HepG2 (cell line): ENCODE data around the gene DIPK1B. TPM values are rescaled to one million over a fixed set of nuclear protein-coding genes. Genes with fewer than 3 reads are reported as not detected.

Experiments used
- ATAC-seq: fragments of 200-7000 bp; cut with Tn5 transposase; 3 replicates; pipeline ENCODE4 v1.9.1; 2020; ENCODE audit warnings: mild to moderate bottlenecking, moderate library complexity
- BruUV-seq: library from RNA; stranded (reverse); fragments of 400-500 nt; replicated peaks from 2 replicates; lab custom pipeline; 2021; lab: Mats Ljungman, UMichigan
- CTCF ChIA-PET: fragments of 300-600 bp; formaldehyde crosslinking; extraction: SDS; loops from one replicate; lab custom pipeline; 2021; ENCODE audit warnings: low total read pairs, inconsistent platforms, low intra/inter-chr PET ratio; lab: Yijun Ruan, JAX
- POLR2A ChIA-PET: fragments of 350-600 bp; sonication (Branson Sonifier 250); formaldehyde crosslinking; loops from one replicate; lab custom pipeline; 2020; ENCODE audit warnings: antibody characterized with exemption, inconsistent platforms; lab: Yijun Ruan, JAX
- DNase-seq: peaks from one replicate; pipeline ENCODE4 v3.0.0-alpha.2; 2015; ENCODE audit warnings: low spot score
- FAIRE-seq: peaks from 3 replicates; lab custom pipeline; 2011; peaks lifted over from hg19 to GRCh38; lab: Jason Lieb, UNC
- H2AFZ ChIP-seq: one replicate; pipeline ENCODE4 v1.6.1; 2011; ENCODE audit warnings: low read length, inconsistent platforms
- H3K27ac ChIP-seq: fragments of 300-600 bp; 3 replicates; pipeline ENCODE4 v1.8.0; 2011; ENCODE audit warnings: mixed run types, mild to moderate bottlenecking, mixed read lengths, low read length, inconsistent platforms; ENCODE audit not compliant: insufficient read depth; ENCODE audit errors: extremely low read length
- H3K27me3 ChIP-seq, 2 experiments: fragments of 200-600 bp in 1 of 2; 2 replicates in 1 of 2; 3 replicates in 1 of 2; pipeline versions ENCODE4 v1.6.0 to v1.8.0; 2011; ENCODE audit warnings: low read length in 2 of 2, mild to moderate bottlenecking in 2 of 2, moderate library complexity in 2 of 2, inconsistent platforms in 1 of 2; ENCODE audit not compliant: insufficient read depth in 2 of 2, control insufficient read depth in 1 of 2
- H3K36me3 ChIP-seq, 2 experiments: fragments of 200-600 bp in 1 of 2; replicated peaks in 1 of 2; 2 replicates in 1 of 2; 3 replicates in 1 of 2; pipeline versions ENCODE4 v1.5.1 to v1.8.0; 2011; ENCODE audit warnings: low read length in 2 of 2, inconsistent platforms in 1 of 2; ENCODE audit not compliant: insufficient read depth in 2 of 2, control insufficient read depth in 1 of 2
- H3K4me1 ChIP-seq: 2 replicates; pipeline ENCODE4 v1.5.1; 2012; ENCODE audit warnings: low read length, inconsistent platforms; ENCODE audit not compliant: insufficient read depth
- H3K4me2 ChIP-seq: 2 replicates; pipeline ENCODE4 v1.6.0; 2011; ENCODE audit warnings: low read depth, low read length, inconsistent platforms
- H3K4me3 ChIP-seq, 3 experiments: fragments of 200-600 bp in 1 of 3; sonication (generic), shearing (Covaris generic) in 1 of 3; replicated peaks in 1 of 3; 2 replicates each; pipeline ENCODE4 v1.5.1; 2011 to 2016; ENCODE audit warnings: low read length in 3 of 3, inconsistent platforms in 2 of 3, low read depth in 2 of 3, mild to moderate bottlenecking in 2 of 3, control low read depth in 1 of 3, mixed read lengths in 1 of 3; ENCODE audit not compliant: insufficient read depth in 1 of 3
- H3K79me2 ChIP-seq: one replicate; pipeline ENCODE4 v1.6.1; 2011; ENCODE audit warnings: low read length, inconsistent platforms; ENCODE audit not compliant: insufficient read depth
- H3K9ac ChIP-seq: 2 replicates; pipeline ENCODE4 v1.6.0; 2011; ENCODE audit warnings: mild to moderate bottlenecking, low read depth, low read length, inconsistent platforms; ENCODE audit not compliant: insufficient read depth
- H3K9me3 ChIP-seq: 2 replicates; pipeline ENCODE4 v1.5.1; 2012; ENCODE audit warnings: mild to moderate bottlenecking, low read length
- H4K20me1 ChIP-seq: 2 replicates; pipeline ENCODE4 v1.6.0; 2011; ENCODE audit warnings: inconsistent platforms, mild to moderate bottlenecking, low read length, moderate library complexity; ENCODE audit not compliant: insufficient read depth
- EZH2 ChIP-seq: conservative IDR thresholded peaks from 2 replicates; pipeline ENCODE4 v1.6.1; 2012; ENCODE audit warnings: mild to moderate bottlenecking, low read depth, low read length, moderate library complexity
- PLSCR1 ChIP-seq: sonication (generic); formaldehyde crosslinking; IDR thresholded peaks from 2 replicates; pipeline ENCODE4 v1.5.0; 2020; ENCODE audit warnings: missing genetic modification reagents, mild to moderate bottlenecking, borderline replicate concordance
- POGZ ChIP-seq: sonication (generic); formaldehyde crosslinking; IDR thresholded peaks from 2 replicates; pipeline ENCODE4 v1.4.0; 2020; ENCODE audit warnings: mild to moderate bottlenecking, missing genetic modification reagents
- RFX5 ChIP-seq: IDR thresholded peaks from 2 replicates; pipeline ENCODE4 v1.6.1; 2011; ENCODE audit warnings: low read depth, low read length, improper control_type of control experiment
- SIX1 ChIP-seq: sonication (generic); formaldehyde crosslinking; IDR thresholded peaks from 2 replicates; pipeline ENCODE4 v1.4.0; 2020; ENCODE audit warnings: missing genetic modification reagents, borderline replicate concordance
- TOPORS ChIP-seq: sonication (generic); formaldehyde crosslinking; IDR thresholded peaks from 2 replicates; pipeline ENCODE4 v1.8.0; 2023; ENCODE audit warnings: mild to moderate bottlenecking, missing genetic modification reagents
- ZBTB39 ChIP-seq: sonication (generic); formaldehyde crosslinking; IDR thresholded peaks from 2 replicates; pipeline ENCODE4 v1.5.0; 2020; ENCODE audit warnings: missing genetic modification reagents
- ZFP82 ChIP-seq: sonication (generic); formaldehyde crosslinking; IDR thresholded peaks from 2 replicates; pipeline ENCODE4 v1.5.1; 2020; ENCODE audit warnings: mild to moderate bottlenecking, missing genetic modification reagents, borderline replicate concordance
- ZNF383 ChIP-seq: sonication (generic); formaldehyde crosslinking; IDR thresholded peaks from 2 replicates; pipeline ENCODE4 v1.4.0; 2020; ENCODE audit warnings: missing genetic modification reagents, mild to moderate bottlenecking, borderline replicate concordance
- ZNF460 ChIP-seq: sonication (generic); formaldehyde crosslinking; IDR thresholded peaks from 2 replicates; pipeline ENCODE4 v1.5.1; 2020; ENCODE audit warnings: missing genetic modification reagents, mild to moderate bottlenecking, borderline replicate concordance
- ZNF777 ChIP-seq: sonication (generic); formaldehyde crosslinking; IDR thresholded peaks from 2 replicates; pipeline ENCODE4 v1.4.0; 2020; ENCODE audit warnings: missing genetic modification reagents
- WGBS: methylation state at CpG from one replicate; pipeline ENCODE4 v1.1.6; 2017; ENCODE audit warnings: low lambda C conversion rate; 5-methylcytosine and 5-hydroxymethylcytosine counted together
- in situ Hi-C: cut with HindIII; loops from 2 replicates; pipeline ENCODE4 v1.10.0; 2017; ENCODE audit warnings: low pct_unique_long_range_greater_than_20kb; ENCODE audit not compliant: extremely low pct_ligation_motif_present
- intact Hi-C: fragments of 100-400 bp; cut with micrococcal nuclease; formaldehyde crosslinking; loops from one replicate; pipeline ENCODE4 v1.10.0; 2022; ENCODE audit not compliant: unreplicated experiment
- polyA plus RNA-seq, 8 experiments: library from polyadenylated mRNA; depleted of rRNA in 3 of 8; stranded (reverse) in 7 of 8; unstranded in 1 of 8; fragments of >200 nt; fragmentation: Illumina TruSeq in 4 of 8; extraction: Trizol in 4 of 8; gene quantifications; 2 replicates each; pipeline versions ENCODE4 v1.2.1 to v1.2.3, GENCODE V29; 2011 to 2016; ENCODE audit warnings: low read depth in 4 of 8, missing spikeins in 1 of 8, mixed read lengths in 1 of 8; ENCODE audit not compliant: insufficient read depth in 1 of 8
- total RNA-seq, 5 experiments: library from RNA; depleted of rRNA; stranded (reverse); fragments of >200 nt; fragmentation: Illumina TruSeq; extraction: Trizol; gene quantifications; 2 replicates each; pipeline ENCODE4 v1.2.3, GENCODE V29; 2016; ENCODE audit warnings: low read depth in 1 of 5
- TF ChIP-seq, protein P1 (sequence below): sonication (generic); formaldehyde crosslinking; conservative IDR thresholded peaks from 2 replicates; pipeline ENCODE4 v1.4.0; 2020; ENCODE audit warnings: missing genetic modification reagents

Gene DIPK1B
- total and polyA plus RNA-seq, 2 of the 13 experiments (the other 11 are each of a cell fraction or from before 2014, with no cell fraction given) = 0.18 to 3.9 TPM

- in situ Hi-C loops = no loop called here
Measured at GRCh38 chr9:136745389-136746154, 33.2 kb downstream of the DIPK1B start.

GRCh38 chr9:136746155-136746490 lies 33.8 kb downstream of the DIPK1B start:
- H3K4me3 ChIP-seq = no peak overlapping the region
- H3K36me3 ChIP-seq = no peaks in the 10 kb centered on the region
- peaks cover 1% of the 10 kb centered on the region; the same call in 1 of the 2 replicates for H3K9me3 ChIP-seq
- H2AFZ ChIP-seq = no peak overlapping the region
- H4K20me1 ChIP-seq = no peaks in the 10 kb centered on the region
- no peaks in the 10 kb centered on the region for H3K79me2 ChIP-seq
- ChIA-PET POLR2A (interaction anchor here (5.2 kb wide), 1 partner anchor 18 kb away, joined by 27 read pairs; no protein-coding TSS in a partner anchor), CTCF (no interaction called here)
- no peak for DNase-seq
- 54% methylated on average over 22 of the region's 22 CpGs for WGBS
- H3K4me1 ChIP-seq = peaks cover 17% of the 10 kb centered on the region
- H3K4me2 ChIP-seq = no peak overlapping the region
- no TSS peak for BruUV-seq
- in situ Hi-C loops = no loop called here
- no peak overlapping the region for H3K9ac ChIP-seq
- intact Hi-C loops = no loop called here
- no peak for ATAC-seq
- H3K27ac ChIP-seq = no peak overlapping the region
- peaks cover 27 to 75% of the 10 kb centered on the region in 2 experiments for H3K27me3 ChIP-seq
- no peak for FAIRE-seq
- TF ChIP-seq ZBTB39 (no peak), POGZ (no peak), PLSCR1 (no peak), TOPORS (no peak), ZNF460 (CRISPR knock-in tag) (no peak), ZFP82 (no peak), RFX5 (no peak), ZNF383 (CRISPR knock-in tag) (no peak), SIX1 (CRISPR knock-in tag) (no peak)
- TF ChIP-seq, protein P1, sequence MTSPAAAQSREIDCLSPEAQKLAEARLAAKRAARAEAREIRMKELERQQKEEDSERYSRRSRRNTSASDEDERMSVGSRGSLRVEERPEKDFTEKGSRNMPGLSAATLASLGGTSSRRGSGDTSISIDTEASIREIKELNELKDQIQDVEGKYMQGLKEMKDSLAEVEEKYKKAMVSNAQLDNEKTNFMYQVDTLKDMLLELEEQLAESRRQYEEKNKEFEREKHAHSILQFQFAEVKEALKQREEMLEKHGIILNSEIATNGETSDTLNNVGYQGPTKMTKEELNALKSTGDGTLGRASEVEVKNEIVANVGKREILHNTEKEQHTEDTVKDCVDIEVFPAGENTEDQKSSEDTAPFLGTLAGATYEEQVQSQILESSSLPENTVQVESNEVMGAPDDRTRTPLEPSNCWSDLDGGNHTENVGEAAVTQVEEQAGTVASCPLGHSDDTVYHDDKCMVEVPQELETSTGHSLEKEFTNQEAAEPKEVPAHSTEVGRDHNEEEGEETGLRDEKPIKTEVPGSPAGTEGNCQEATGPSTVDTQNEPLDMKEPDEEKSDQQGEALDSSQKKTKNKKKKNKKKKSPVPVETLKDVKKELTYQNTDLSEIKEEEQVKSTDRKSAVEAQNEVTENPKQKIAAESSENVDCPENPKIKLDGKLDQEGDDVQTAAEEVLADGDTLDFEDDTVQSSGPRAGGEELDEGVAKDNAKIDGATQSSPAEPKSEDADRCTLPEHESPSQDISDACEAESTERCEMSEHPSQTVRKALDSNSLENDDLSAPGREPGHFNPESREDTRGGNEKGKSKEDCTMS = no peak

More at GRCh38 chr9:136745389-136746154, 33.2 kb downstream of the DIPK1B start:
- FAIRE-seq = no peak
- no peak for DNase-seq
- Histone ChIP-seq H3K27ac (no peak overlapping the region), H2AFZ (no peak overlapping the region), H3K79me2 (no peaks in the 10 kb centered on the region), H3K36me3 (no peaks in the 10 kb centered on the region), H3K4me1 (peaks cover 23% of the 10 kb centered on the region), H4K20me1 (no peaks in the 10 kb centered on the region), H3K4me3 (no peak overlapping the region), H3K27me3 (peaks cover 27 to 81% of the 10 kb centered on the region in 2 experiments), H3K4me2 (no peak overlapping the region), H3K9me3 (no peaks in the 10 kb centered on the region), H3K9ac (no peak overlapping the region)
- ATAC-seq = no peak
- intact Hi-C loops = no loop called here
- POLR2A ChIA-PET = interaction anchor here (5.2 kb wide), 1 partner anchor 17 kb away, joined by 27 read pairs; no protein-coding TSS in a partner anchor
- CTCF ChIA-PET = no interaction called here
- 28% methylated on average over 13 of the region's 23 CpGs for WGBS
- no TSS peak for BruUV-seq
- TF ChIP-seq EZH2 = 0 out of 2 replicates have a peak, but pooled peaks have one; percentile 49
- TF ChIP-seq ZNF777 (CRISPR knock-in tag) = no peak
